Stimulated activated CD8-positive, alpha-beta memory T cell treated with anti-CD3 and anti-CD28 coated beads, Interleukin-12 subunit alpha, Interleukin-12 subunit beta, amount 100 ng/mL, for 1 hour (primary cell): ENCODE results near the gene SPEN.

Experiments
- DNase-seq: peaks from one replicate; pipeline ENCODE4 v3.0.0-alpha.2; 2020; ENCODE audit warnings: low read depth

The SPEN gene

DNA sequence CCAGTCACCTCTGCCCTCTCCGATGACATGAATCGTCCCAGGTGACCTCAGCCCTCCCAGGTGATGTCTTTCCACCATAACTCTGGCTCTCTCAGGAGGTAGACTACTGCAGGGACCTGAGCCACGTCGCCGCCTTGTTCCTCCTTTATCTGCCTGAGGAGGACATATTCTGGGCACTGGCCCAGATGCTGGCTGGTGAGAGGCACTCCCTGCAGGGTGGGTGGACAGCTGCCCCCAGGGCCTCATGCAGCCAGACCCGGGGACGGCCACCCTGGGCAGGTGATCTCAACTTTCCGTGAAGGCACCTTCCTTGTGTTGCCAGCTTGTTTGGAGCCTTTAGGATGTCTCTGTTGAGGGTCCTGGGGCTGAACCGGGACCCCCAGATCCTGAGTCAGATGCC, 142.3 kb downstream of the SPEN start:
- no peak for DNase-seq
